Measurements from ENCODE around the gene OSBPL7. TPM values are rescaled to one million over a fixed set of nuclear protein-coding genes. Genes with fewer than 3 reads are reported as not detected.

OSBPL7 gene
- total RNA-seq, 1 donor from 2014 or later: 21.4 TPM

- Histone ChIP-seq H3K4me2 (ENCODE audit: low read length) (peak within 1 kb of the TSS; percentile 94), H3K27ac (ENCODE audit: low read depth, low read length) (no peak within 1 kb of the TSS)
Observed at GRCh38 chr17:47840742-47841487, 19.3 kb upstream of the OSBPL7 start, which contains the start of gene SCRN2. Gene SCRN2 (minus strand): TSS chr17:47841273. CDS start chr17:47840843, 430 bp downstream.

GRCh38 chr17:47840001-47840741 is 18.6 kb upstream of the OSBPL7 start:
- Histone ChIP-seq H4K20me1 (ENCODE audit: insufficient read depth, low read length) (no peaks in the 10 kb centered on the region), H3K4me1 (ENCODE audit: insufficient read depth, low read length) (peaks cover 20% of the 10 kb centered on the region), H3K9me3 (ENCODE audit: insufficient read depth, low read depth, low read length) (no peaks in the 10 kb centered on the region), H3K4me2 (ENCODE audit: low read length) (peak overlapping the region; percentile 94), H3K27me3 (ENCODE audit: insufficient read depth, low read length) (peaks cover 3% of the 10 kb centered on the region), H3K27ac (ENCODE audit: low read depth, low read length) (no peak overlapping the region), H3K36me3 (ENCODE audit: insufficient read depth, low read length) (no peaks in the 10 kb centered on the region), H3K4me3 (ENCODE audit: insufficient read depth, low read depth, low read length) (peak overlapping the region; percentile 79), H3K79me2 (ENCODE audit: insufficient read depth, low read length) (no peaks in the 10 kb centered on the region), H3K9ac (ENCODE audit: low read length) (peak overlapping the region; percentile 83), H2AFZ (ENCODE audit: low read depth, low read length) (peak overlapping the region; percentile 94)
- H3K9me3 Mint-ChIP-seq (ENCODE audit: unreplicated experiment): no peaks in the 10 kb centered on the region
- H3K36me3 Mint-ChIP-seq (ENCODE audit: low read depth, unreplicated experiment): peaks cover 11% of the 10 kb centered on the region
- TF ChIP-seq EZH2 (IDR thresholded peaks at IDR 0.05; ENCODE audit: insufficient read depth, low read length): no peak
- no peak for TF ChIP-seq CTCF (IDR thresholded peaks at IDR 0.05; ENCODE audit: insufficient read depth, low read depth, low read length)
- H3K27ac Mint-ChIP-seq (ENCODE audit: unreplicated experiment): no peak overlapping the region
- FAIRE-seq: no peak
- DNase-seq (ENCODE audit: low read depth): no peak
- peaks cover 24% of the 10 kb centered on the region for H3K4me1 Mint-ChIP-seq (ENCODE audit: low read depth, unreplicated experiment)
- H3K4me3 Mint-ChIP-seq (ENCODE audit: unreplicated experiment): peak overlapping the region; percentile 93
- peaks cover 2% of the 10 kb centered on the region for H3K27me3 Mint-ChIP-seq (ENCODE audit: low read depth, unreplicated experiment)

More at GRCh38 chr17:47840742-47841487, 19.3 kb upstream of the OSBPL7 start, which contains the start of gene SCRN2:
- H3K4me1 Mint-ChIP-seq (ENCODE audit: low read depth, unreplicated experiment): peaks cover 27% of the 10 kb centered on the region
- peak; percentile 42 for DNase-seq (ENCODE audit: low read depth)
- H3K27me3 Mint-ChIP-seq (ENCODE audit: low read depth, unreplicated experiment): peaks cover 7% of the 10 kb centered on the region
- Histone ChIP-seq H3K9ac (ENCODE audit: low read length) (peak within 1 kb of the TSS; percentile 83), H3K4me1 (ENCODE audit: insufficient read depth, low read length) (peaks cover 20% of the 10 kb centered on the region), H3K9me3 (ENCODE audit: insufficient read depth, low read depth, low read length) (no peaks in the 10 kb centered on the region), H2AFZ (ENCODE audit: low read depth, low read length) (peak within 1 kb of the TSS; percentile 94), H3K4me3 (ENCODE audit: insufficient read depth, low read depth, low read length) (peak within 1 kb of the TSS; percentile 79), H3K36me3 (ENCODE audit: insufficient read depth, low read length) (no peaks in the 10 kb centered on the region), H3K27me3 (ENCODE audit: insufficient read depth, low read length) (peaks cover 10% of the 10 kb centered on the region), H3K79me2 (ENCODE audit: insufficient read depth, low read length) (no peaks in the 10 kb centered on the region), H4K20me1 (ENCODE audit: insufficient read depth, low read length) (no peaks in the 10 kb centered on the region)
- H3K9me3 Mint-ChIP-seq (ENCODE audit: unreplicated experiment): no peaks in the 10 kb centered on the region
- H3K36me3 Mint-ChIP-seq (ENCODE audit: low read depth, unreplicated experiment): peaks cover 6% of the 10 kb centered on the region
- peak within 1 kb of the TSS; percentile 77 for H3K27ac Mint-ChIP-seq (ENCODE audit: unreplicated experiment)
- H3K4me3 Mint-ChIP-seq (ENCODE audit: unreplicated experiment): peak within 1 kb of the TSS; percentile 93
- FAIRE-seq: no peak
- TF ChIP-seq EZH2 (IDR thresholded peaks at IDR 0.05; ENCODE audit: insufficient read depth, low read length) (no peak), CTCF (IDR thresholded peaks at IDR 0.05; ENCODE audit: insufficient read depth, low read depth, low read length) (peak; percentile 81)

Data from astrocyte (in vitro differentiated cells and primary cell).